K562 (cell line): ENCODE data around the gene HNRNPA2B1. TPM values are rescaled to one million over a fixed set of nuclear protein-coding genes. Genes with fewer than 3 reads are reported as not detected.

ENCODE experiments used
- CXXC5 ChIP-seq: fragments of 250-450 bp; sonication (Bioruptor Pico); IDR thresholded peaks from 2 replicates; pipeline ENCODE4 v1.8.0; 2022; ENCODE audit warnings: inconsistent platforms, mild to moderate bottlenecking, moderate library complexity
- EWSR1 ChIP-seq: fragments of 450-650 bp; IDR thresholded peaks from 2 replicates; pipeline ENCODE4 v1.6.1; 2018; ENCODE audit warnings: borderline replicate concordance, mild to moderate bottlenecking, low read depth, moderate library complexity; ENCODE audit not compliant: partially characterized antibody
- FOXP4 ChIP-seq: sonication (generic); formaldehyde crosslinking; IDR thresholded peaks from 2 replicates; pipeline ENCODE4 v1.8.0; 2022; ENCODE audit warnings: mild to moderate bottlenecking, missing genetic modification reagents, borderline replicate concordance
- KDM5B ChIP-seq: fragments of 200-600 bp; sonication (generic); IDR thresholded peaks from 2 replicates; pipeline ENCODE4 v1.6.1; 2012; ENCODE audit warnings: low read depth, mild to moderate bottlenecking, moderate library complexity, low read length, control low read depth, inconsistent platforms; ENCODE audit not compliant: insufficient replicate concordance
- MLLT1 ChIP-seq, 2 experiments: fragments of 450-650 bp; IDR thresholded peaks; 2 replicates each; pipeline ENCODE4 v1.6.1; 2016
- NBN ChIP-seq: fragments of 450-650 bp; IDR thresholded peaks from 2 replicates; pipeline ENCODE4 v1.6.1; 2016; ENCODE audit warnings: low read depth, mild to moderate bottlenecking
- NKRF ChIP-seq: fragments of 450-650 bp; IDR thresholded peaks from 2 replicates; pipeline ENCODE4 v1.6.1; 2016; ENCODE audit warnings: borderline replicate concordance
- PATZ1 ChIP-seq: fragments of 250-450 bp; sonication (Bioruptor Pico); IDR thresholded peaks from 2 replicates; pipeline ENCODE4 v1.5.0; 2020; ENCODE audit warnings: mild to moderate bottlenecking, borderline replicate concordance
- PHF20 ChIP-seq: fragments of 450-650 bp; IDR thresholded peaks from 2 replicates; pipeline ENCODE4 v1.6.1; 2018; ENCODE audit not compliant: partially characterized antibody
- PTBP1 ChIP-seq: fragments of 200-400 bp; formaldehyde crosslinking; IDR thresholded peaks from 2 replicates; pipeline ENCODE4 v1.6.1; 2017; ENCODE audit warnings: low read depth, low read length
- SP2 ChIP-seq: IDR thresholded peaks from 2 replicates; pipeline ENCODE4 v1.6.1; 2011; ENCODE audit warnings: mild to moderate bottlenecking, low read depth, low read length, moderate library complexity; ENCODE audit not compliant: poor library complexity, severe bottlenecking; ENCODE audit errors: extremely low read depth
- STAT6 ChIP-seq: sonication (generic); formaldehyde crosslinking; IDR thresholded peaks from 2 replicates; pipeline ENCODE4 v1.8.1; 2023; ENCODE audit warnings: mild to moderate bottlenecking, missing genetic modification reagents
- WHSC1 ChIP-seq: IDR thresholded peaks from one replicate; pipeline ENCODE4 v1.6.1; 2012; ENCODE audit warnings: low read length, control low read depth, inconsistent platforms
- XRCC3 ChIP-seq: fragments of 450-650 bp; IDR thresholded peaks from 2 replicates; pipeline ENCODE4 v1.6.1; 2017; ENCODE audit warnings: mild to moderate bottlenecking, moderate library complexity
- ZFP30 ChIP-seq: fragments of 250-450 bp; sonication (Bioruptor Pico); IDR thresholded peaks from 2 replicates; pipeline ENCODE4 v1.8.0; 2022; ENCODE audit warnings: moderate library complexity, mild to moderate bottlenecking, inconsistent platforms, borderline replicate concordance
- ZNF76 ChIP-seq: fragments of 250-450 bp; sonication (Bioruptor Pico); IDR thresholded peaks from 2 replicates; pipeline ENCODE4 v1.4.0; 2020; ENCODE audit warnings: mild to moderate bottlenecking, moderate library complexity, borderline replicate concordance
- polyA plus RNA-seq, 8 experiments: library from polyadenylated mRNA; depleted of rRNA in 4 of 8; stranded (reverse) in 5 of 8; unstranded in 3 of 8; fragments of >200 nt; fragmentation: Nextera tagmentation in 2 of 8; fragmentation: Illumina TruSeq in 1 of 8; extraction: Ambion mirVana in 2 of 8; extraction: Trizol in 1 of 8; gene quantifications; 2 replicates each; pipeline versions ENCODE4 v1.2.1 to v1.2.3, GENCODE V29; 2011 to 2014; ENCODE audit warnings: inconsistent platforms in 1 of 8, missing spikeins in 1 of 8
- total RNA-seq, 7 experiments: library from RNA; depleted of rRNA in 6 of 7; stranded (reverse); fragments of >200 nt in 6 of 7; fragmentation: Illumina TruSeq in 2 of 7; extraction: Trizol in 2 of 7; gene quantifications; 2 replicates each; pipeline versions ENCODE4 v1.2.1 to v1.2.3, GENCODE V29; 2011 to 2021; ENCODE audit warnings: low replicate concordance in 1 of 7

Gene HNRNPA2B1
- total and polyA plus RNA-seq, 9 of the 15 experiments (the other 6 are each of a cell fraction or from before 2014, with no cell fraction given): 630 to 1,989 (median 865) TPM

- no peak for TF ChIP-seq PHF20
- no peak for TF ChIP-seq WHSC1
- TF ChIP-seq CXXC5 (CRISPR knock-in tag): no peak
- no peak for TF ChIP-seq FOXP4
- no peak for TF ChIP-seq STAT6
- no peak for TF ChIP-seq ZNF76
- no peak for TF ChIP-seq XRCC3
- no peak for TF ChIP-seq ZFP30
- TF ChIP-seq SP2: no peak
- TF ChIP-seq MLLT1 (IDR thresholded peaks at IDR 0.05): no peak
- TF ChIP-seq PTBP1: no peak
- TF ChIP-seq PATZ1 (CRISPR knock-in tag): peak; percentile 18; the same call in 1 of the 2 replicates
- TF ChIP-seq KDM5B: no peak
- TF ChIP-seq NKRF: no peak
- no peak for TF ChIP-seq NBN
- peak; percentile 93 for TF ChIP-seq EWSR1
Measured at GRCh38 chr7:26187380-26188205, 13.0 kb downstream of the HNRNPA2B1 start (continued).
